ENCODE results near the gene SOD2.

DNA sequence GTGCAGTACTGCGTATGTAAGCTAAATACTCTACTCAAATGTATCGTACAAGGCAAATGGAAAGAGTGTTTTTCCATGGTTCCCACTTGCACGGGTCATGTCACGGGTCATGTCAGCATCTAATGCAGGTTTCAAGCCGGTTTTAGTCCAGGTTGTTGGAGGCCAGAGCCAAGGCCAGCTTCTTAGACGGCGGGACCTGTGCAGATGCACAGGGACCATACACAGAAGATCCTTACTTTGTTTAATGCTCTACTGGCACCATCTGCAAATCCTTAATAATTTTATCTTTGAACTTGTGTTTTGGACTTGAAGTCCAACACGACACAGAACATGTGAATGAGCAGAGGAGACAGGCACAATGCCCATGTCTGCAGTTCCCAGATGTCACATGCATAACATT, 42.7 kb downstream of the SOD2 start:
- TF ChIP-seq, protein P1, sequence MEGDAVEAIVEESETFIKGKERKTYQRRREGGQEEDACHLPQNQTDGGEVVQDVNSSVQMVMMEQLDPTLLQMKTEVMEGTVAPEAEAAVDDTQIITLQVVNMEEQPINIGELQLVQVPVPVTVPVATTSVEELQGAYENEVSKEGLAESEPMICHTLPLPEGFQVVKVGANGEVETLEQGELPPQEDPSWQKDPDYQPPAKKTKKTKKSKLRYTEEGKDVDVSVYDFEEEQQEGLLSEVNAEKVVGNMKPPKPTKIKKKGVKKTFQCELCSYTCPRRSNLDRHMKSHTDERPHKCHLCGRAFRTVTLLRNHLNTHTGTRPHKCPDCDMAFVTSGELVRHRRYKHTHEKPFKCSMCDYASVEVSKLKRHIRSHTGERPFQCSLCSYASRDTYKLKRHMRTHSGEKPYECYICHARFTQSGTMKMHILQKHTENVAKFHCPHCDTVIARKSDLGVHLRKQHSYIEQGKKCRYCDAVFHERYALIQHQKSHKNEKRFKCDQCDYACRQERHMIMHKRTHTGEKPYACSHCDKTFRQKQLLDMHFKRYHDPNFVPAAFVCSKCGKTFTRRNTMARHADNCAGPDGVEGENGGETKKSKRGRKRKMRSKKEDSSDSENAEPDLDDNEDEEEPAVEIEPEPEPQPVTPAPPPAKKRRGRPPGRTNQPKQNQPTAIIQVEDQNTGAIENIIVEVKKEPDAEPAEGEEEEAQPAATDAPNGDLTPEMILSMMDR (IDR thresholded peaks at IDR 0.05): no peak
- TF ChIP-seq, protein P2, sequence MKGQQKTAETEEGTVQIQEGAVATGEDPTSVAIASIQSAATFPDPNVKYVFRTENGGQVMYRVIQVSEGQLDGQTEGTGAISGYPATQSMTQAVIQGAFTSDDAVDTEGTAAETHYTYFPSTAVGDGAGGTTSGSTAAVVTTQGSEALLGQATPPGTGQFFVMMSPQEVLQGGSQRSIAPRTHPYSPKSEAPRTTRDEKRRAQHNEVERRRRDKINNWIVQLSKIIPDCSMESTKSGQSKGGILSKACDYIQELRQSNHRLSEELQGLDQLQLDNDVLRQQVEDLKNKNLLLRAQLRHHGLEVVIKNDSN (IDR thresholded peaks at IDR 0.05; ENCODE audit: borderline replicate concordance, low read depth): no peak
- TF ChIP-seq EZH2phosphoT487 (IDR thresholded peaks at IDR 0.05; ENCODE audit: borderline replicate concordance, low read depth) (no peak), JUND (IDR thresholded peaks at IDR 0.05) (no peak), RFX5 (IDR thresholded peaks at IDR 0.05; ENCODE audit: low read length) (no peak), POLR2AphosphoS5 (IDR thresholded peaks at IDR 0.05; ENCODE audit: low read depth, low read length) (no peak)
